Measurements from ENCODE around the gene ANXA8.
"Not testable (repeated sequence)": the region's sequence is repeated elsewhere in the genome, so short reads cannot be mapped to it uniquely, and the experiment has no call there.

DNA sequence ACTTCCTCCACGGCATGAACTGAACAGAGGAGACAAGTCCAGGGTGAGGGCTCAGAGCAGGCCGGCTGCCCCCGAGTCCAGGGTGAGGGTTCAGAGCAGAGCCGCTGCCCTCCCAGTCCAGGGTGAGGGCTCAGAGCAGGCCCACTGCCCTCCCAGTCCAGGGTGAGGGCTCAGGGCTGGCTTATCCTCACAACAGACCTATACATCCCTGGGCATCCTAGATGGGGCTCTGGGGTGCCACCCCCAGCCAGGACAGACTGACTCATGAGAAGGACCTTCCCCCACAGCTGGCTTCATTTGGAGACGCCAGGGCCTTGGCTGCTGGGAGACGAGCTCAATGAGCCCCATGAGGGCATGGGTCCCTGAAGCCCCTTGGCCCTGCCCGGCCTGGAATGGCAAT is 5.7 kb upstream of the ANXA8 start:
- TF ChIP-seq, protein P1, sequence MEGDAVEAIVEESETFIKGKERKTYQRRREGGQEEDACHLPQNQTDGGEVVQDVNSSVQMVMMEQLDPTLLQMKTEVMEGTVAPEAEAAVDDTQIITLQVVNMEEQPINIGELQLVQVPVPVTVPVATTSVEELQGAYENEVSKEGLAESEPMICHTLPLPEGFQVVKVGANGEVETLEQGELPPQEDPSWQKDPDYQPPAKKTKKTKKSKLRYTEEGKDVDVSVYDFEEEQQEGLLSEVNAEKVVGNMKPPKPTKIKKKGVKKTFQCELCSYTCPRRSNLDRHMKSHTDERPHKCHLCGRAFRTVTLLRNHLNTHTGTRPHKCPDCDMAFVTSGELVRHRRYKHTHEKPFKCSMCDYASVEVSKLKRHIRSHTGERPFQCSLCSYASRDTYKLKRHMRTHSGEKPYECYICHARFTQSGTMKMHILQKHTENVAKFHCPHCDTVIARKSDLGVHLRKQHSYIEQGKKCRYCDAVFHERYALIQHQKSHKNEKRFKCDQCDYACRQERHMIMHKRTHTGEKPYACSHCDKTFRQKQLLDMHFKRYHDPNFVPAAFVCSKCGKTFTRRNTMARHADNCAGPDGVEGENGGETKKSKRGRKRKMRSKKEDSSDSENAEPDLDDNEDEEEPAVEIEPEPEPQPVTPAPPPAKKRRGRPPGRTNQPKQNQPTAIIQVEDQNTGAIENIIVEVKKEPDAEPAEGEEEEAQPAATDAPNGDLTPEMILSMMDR (conservative IDR thresholded peaks at IDR 0.05), result not testable (repeated sequence)
- TF ChIP-seq EZH2 (IDR thresholded peaks at IDR 0.05; ENCODE audit: low read depth), result not testable (repeated sequence)

All from PC-9 (cell line).